ENCODE data around the gene ID4.

The ID4 gene

GRCh38 chr6:19864285-19864684 is 27.1 kb downstream of the ID4 start:
- DNase-seq = no peak

DNA sequence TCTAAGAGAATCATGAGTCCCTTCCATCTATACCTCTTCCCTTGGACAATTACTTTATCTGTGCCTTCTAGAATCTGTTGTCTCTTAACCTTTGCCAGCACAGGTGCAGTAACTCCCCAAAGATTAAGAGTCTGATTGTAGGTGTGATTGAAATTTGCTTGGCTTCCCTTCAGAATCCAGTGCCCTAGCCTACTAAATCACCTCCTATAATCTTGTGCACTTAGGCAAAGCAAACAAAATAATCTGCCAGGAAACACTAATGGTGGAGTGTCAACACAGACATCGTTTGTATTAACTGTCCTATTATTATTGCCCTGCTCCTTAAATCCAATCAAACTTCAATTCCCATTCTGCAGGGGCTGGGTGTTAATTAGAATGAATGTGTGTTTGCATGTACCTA is 28.0 kb downstream of the ID4 start:
- DNase-seq = no peak

DNA sequence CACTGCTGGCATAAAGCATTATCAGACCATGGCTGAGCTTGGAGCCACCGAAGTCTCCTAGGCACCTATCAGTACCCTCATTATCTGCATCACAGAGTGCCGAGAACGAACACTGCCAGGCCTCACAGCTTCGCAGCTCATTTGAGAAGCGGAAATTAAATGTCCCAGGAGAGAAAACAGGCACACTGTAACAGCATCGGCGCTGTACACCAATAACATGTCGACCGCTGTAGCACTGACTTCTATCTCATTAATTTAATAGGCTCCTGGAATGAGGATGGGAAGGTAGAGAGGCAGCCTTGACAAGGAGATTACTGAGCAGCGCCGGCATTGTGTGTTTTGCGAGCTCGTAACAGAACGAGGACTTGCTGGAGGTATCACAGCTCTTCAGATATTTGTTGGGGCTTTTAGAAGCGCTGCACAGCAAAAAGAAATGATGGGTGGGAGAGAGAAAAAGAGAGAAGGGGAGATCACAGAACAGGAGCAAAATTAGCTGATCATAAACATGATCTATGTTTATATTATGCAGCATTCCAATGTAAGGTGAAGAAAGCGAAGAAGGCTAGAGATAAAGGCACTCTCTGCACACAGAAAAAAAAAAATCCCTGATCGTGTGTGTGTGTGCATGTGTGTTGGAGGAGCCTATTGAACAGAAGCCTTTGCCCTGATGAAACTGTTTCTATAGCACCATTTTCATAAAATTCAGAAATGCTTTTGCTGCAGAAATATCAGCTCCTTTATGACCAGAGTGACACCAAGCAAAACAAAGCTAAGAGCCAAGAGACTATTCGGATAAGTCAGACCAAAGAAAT is 29.2 kb downstream of the ID4 start:
- no peak for DNase-seq

DNA sequence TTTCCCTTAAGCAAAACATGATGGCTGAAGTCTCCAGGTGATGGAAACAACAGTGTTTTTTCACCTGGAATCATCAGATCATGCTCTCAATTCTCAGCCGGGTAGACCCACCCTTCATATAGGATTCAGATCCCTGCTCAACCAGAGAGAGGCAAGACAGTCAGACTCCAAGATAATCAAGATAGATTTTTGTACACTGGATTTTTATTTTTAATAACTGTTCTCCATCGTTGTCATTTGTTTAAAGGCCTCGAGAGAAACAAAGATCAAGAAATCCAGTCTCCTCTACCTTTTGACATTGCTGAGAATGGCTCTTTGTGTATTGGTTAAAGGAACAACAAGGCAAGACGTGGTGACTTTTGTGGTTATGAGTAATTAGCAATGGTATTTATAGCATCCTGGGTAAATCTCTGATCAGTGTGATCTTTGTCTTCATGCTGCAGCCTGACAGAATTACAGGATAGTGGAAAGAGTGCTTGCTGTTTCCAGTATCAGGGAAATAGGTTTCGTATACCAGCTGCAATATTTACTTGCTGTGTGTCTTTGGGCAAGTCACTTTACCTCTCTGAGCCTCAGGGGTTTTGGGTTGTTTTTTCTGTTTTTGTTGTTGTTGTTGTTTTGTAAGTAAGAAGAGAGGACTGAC is 29.9 kb downstream of the ID4 start:
- no peak for DNase-seq

GRCh38 chr6:19869464-19869863 is 32.3 kb downstream of the ID4 start:
- no peak for DNase-seq

GRCh38 chr6:19870322-19870721 is 33.2 kb downstream of the ID4 start:
- DNase-seq = no peak

GRCh38 chr6:19873031-19873430 is 35.9 kb downstream of the ID4 start:
- no peak for DNase-seq

- DNase-seq = no peak
These were observed 39.5 kb downstream of the ID4 start for GRCh38 chr6:19876672-19877071.

GRCh38 chr6:19879663-19880062 is 42.5 kb downstream of the ID4 start:
- no peak for DNase-seq

DNA sequence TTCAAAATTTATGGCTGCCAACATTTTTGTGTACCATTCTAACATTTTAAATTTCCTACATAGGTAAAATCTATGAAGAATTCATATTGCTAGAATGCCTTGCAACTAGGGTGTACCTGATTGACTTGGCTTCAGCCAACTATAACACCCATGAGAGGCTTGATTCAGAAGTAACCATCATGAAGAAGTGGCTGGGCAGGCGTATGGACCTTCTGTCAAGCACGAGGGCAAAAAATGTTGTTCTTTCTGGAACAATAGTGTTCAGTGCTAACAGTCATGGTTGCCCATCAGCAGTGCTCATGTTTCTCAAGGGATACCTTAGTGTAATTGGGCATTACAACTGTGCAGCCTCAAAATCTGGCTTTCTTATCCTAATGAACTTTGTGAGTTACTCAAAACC is 42.9 kb downstream of the ID4 start:
- DNase-seq = no peak

DNA sequence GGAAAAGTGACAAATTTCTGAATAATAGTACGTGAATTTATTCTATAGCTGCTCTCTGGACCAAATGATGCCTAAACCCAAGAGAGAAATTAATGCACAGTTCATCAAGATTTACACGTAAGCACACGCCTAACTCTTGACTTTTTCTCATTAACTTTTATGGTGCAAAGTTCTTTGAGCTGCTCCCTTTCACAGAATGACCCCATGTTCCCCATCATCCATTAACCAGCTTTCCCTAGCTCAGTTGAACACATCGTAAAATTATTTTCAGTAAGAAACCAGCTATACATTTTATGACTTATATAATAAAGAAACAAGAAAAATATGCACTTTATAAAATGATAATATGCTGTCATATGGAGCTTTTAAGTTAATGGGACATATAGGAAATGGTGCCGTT is 54.3 kb downstream of the ID4 start:
- no peak for DNase-seq
